Measurements from ENCODE around the gene FAM107B.

FAM107B gene

GRCh38 chr10:14604181-14605142, 170.2 kb downstream of the FAM107B start:
- peak overlapping the region; percentile 58 to 93 (median 90) for H3K27ac Mint-ChIP-seq
- peaks cover 34% of the 10 kb centered on the region for H3K4me1 Mint-ChIP-seq
- H3K36me3 Mint-ChIP-seq (ENCODE audit: low read depth): peaks cover 20% of the 10 kb centered on the region

GRCh38 chr10:14603534-14604102, 171.1 kb downstream of the FAM107B start:
- no peaks in the 10 kb centered on the region for H3K9me3 Mint-ChIP-seq
- peaks cover 18% of the 10 kb centered on the region for H3K27me3 Mint-ChIP-seq (ENCODE audit: low read depth)
- peak overlapping the region; percentile 89 to 96 (median 95) for H3K4me3 Mint-ChIP-seq
- TF ChIP-seq CTCF (IDR thresholded peaks at IDR 0.05; ENCODE audit: unreplicated experiment in 3 of 3): no peak
- peaks cover 26% of the 10 kb centered on the region for H3K4me1 Mint-ChIP-seq
- peak overlapping the region; percentile 61 to 90 (median 82) for H3K27ac Mint-ChIP-seq
- peaks cover 23% of the 10 kb centered on the region for H3K36me3 Mint-ChIP-seq (ENCODE audit: low read depth)

More at GRCh38 chr10:14604181-14605142, 170.2 kb downstream of the FAM107B start:
- peak overlapping the region; percentile 93 to 96 (median 94) for H3K4me3 Mint-ChIP-seq
- peaks cover 18% of the 10 kb centered on the region for H3K27me3 Mint-ChIP-seq (ENCODE audit: low read depth)
- H3K9me3 Mint-ChIP-seq: no peaks in the 10 kb centered on the region
- no peak for TF ChIP-seq CTCF (IDR thresholded peaks at IDR 0.05; ENCODE audit: unreplicated experiment in 3 of 3)

GRCh38 chr10:14602807-14603533, 171.7 kb downstream of the FAM107B start:
- TF ChIP-seq CTCF (IDR thresholded peaks at IDR 0.05; ENCODE audit: unreplicated experiment in 3 of 3): no peak
- peaks cover 19% of the 10 kb centered on the region for H3K4me1 Mint-ChIP-seq
- H3K9me3 Mint-ChIP-seq: no peaks in the 10 kb centered on the region
- H3K36me3 Mint-ChIP-seq (ENCODE audit: low read depth): peaks cover 30% of the 10 kb centered on the region
- H3K27me3 Mint-ChIP-seq (ENCODE audit: low read depth): peaks cover 18% of the 10 kb centered on the region
- H3K27ac Mint-ChIP-seq: peak overlapping the region; percentile 61 to 90 (median 82)
- peak overlapping the region; percentile 89 to 96 (median 95) for H3K4me3 Mint-ChIP-seq

GRCh38 chr10:14601872-14602725, 172.6 kb downstream of the FAM107B start:
- Mint-ChIP-seq H3K9me3 (no peaks in the 10 kb centered on the region), H3K27me3 (ENCODE audit: low read depth) (peaks cover 18% of the 10 kb centered on the region), H3K4me1 (peaks cover 18% of the 10 kb centered on the region), H3K36me3 (ENCODE audit: low read depth) (peaks cover 31% of the 10 kb centered on the region), H3K27ac (no peak overlapping the region), H3K4me3 (peak overlapping the region; percentile 64 to 89 (median 65))
- TF ChIP-seq CTCF (IDR thresholded peaks at IDR 0.05; ENCODE audit: unreplicated experiment in 3 of 3): no peak

- Mint-ChIP-seq H3K4me1 (peaks cover 18% of the 10 kb centered on the region), H3K9me3 (no peaks in the 10 kb centered on the region), H3K27me3 (ENCODE audit: low read depth) (peaks cover 14% of the 10 kb centered on the region), H3K27ac (no peak overlapping the region), H3K36me3 (ENCODE audit: low read depth) (peaks cover 37% of the 10 kb centered on the region), H3K4me3 (peak overlapping the region; percentile 51 to 65 (median 64))
- no peak for TF ChIP-seq CTCF (IDR thresholded peaks at IDR 0.05; ENCODE audit: unreplicated experiment in 3 of 3)
Measured at GRCh38 chr10:14601326-14601725, 173.4 kb downstream of the FAM107B start.

Measured in nephron (organoid).